Upper lobe of left lung (tissue), 4 donors: ENCODE results near the gene KRT39.

Experiments
- EP300 ChIP-seq, 4 donors: sonication (generic); formaldehyde crosslinking; IDR thresholded peaks; one replicate each; pipeline ENCODE4 v1.5.1; 2017; ENCODE audit warnings: antibody characterized with exemption in 4 of 4, control low read depth in 2 of 4
- POLR2A ChIP-seq, 4 donors: fragments of 450-650 bp; IDR thresholded peaks; one replicate each; pipeline ENCODE4 v1.5.1; 2016 to 2017; ENCODE audit warnings: antibody characterized with exemption in 4 of 4, mild to moderate bottlenecking in 2 of 4
- TF ChIP-seq, protein P1 (sequence below), 6 experiments: fragments of 450-650 bp in 4 of 6; fragments of 200-600 bp in 2 of 6; sonication (generic) in 2 of 6; IDR thresholded peaks; one replicate each; pipeline ENCODE4 v1.5.1; 2016 to 2019; ENCODE audit warnings: antibody characterized with exemption in 6 of 6

- TF ChIP-seq POLR2A (IDR thresholded peaks at IDR 0.05): no peak
- TF ChIP-seq, protein P1, sequence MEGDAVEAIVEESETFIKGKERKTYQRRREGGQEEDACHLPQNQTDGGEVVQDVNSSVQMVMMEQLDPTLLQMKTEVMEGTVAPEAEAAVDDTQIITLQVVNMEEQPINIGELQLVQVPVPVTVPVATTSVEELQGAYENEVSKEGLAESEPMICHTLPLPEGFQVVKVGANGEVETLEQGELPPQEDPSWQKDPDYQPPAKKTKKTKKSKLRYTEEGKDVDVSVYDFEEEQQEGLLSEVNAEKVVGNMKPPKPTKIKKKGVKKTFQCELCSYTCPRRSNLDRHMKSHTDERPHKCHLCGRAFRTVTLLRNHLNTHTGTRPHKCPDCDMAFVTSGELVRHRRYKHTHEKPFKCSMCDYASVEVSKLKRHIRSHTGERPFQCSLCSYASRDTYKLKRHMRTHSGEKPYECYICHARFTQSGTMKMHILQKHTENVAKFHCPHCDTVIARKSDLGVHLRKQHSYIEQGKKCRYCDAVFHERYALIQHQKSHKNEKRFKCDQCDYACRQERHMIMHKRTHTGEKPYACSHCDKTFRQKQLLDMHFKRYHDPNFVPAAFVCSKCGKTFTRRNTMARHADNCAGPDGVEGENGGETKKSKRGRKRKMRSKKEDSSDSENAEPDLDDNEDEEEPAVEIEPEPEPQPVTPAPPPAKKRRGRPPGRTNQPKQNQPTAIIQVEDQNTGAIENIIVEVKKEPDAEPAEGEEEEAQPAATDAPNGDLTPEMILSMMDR (IDR thresholded peaks at IDR 0.05): no peak
- TF ChIP-seq EP300 (IDR thresholded peaks at IDR 0.05): no peak
These were observed 57.0 kb downstream of the KRT39 start for GRCh38 chr17:40909755-40910154.
